HG03097 (cell line): Measurements from ENCODE around the gene HCFC2.
"Not testable (repeated sequence)": the region's sequence is repeated elsewhere in the genome, so short reads cannot be mapped to it uniquely, and the experiment has no call there.

Source experiments
- ATAC-seq: cut with Tn5 transposase; IDR thresholded peaks from one replicate; pipeline ENCODE4 v1.9.1; 2021; ENCODE audit not compliant: unreplicated experiment, low FRiP score

The HCFC2 gene

DNA sequence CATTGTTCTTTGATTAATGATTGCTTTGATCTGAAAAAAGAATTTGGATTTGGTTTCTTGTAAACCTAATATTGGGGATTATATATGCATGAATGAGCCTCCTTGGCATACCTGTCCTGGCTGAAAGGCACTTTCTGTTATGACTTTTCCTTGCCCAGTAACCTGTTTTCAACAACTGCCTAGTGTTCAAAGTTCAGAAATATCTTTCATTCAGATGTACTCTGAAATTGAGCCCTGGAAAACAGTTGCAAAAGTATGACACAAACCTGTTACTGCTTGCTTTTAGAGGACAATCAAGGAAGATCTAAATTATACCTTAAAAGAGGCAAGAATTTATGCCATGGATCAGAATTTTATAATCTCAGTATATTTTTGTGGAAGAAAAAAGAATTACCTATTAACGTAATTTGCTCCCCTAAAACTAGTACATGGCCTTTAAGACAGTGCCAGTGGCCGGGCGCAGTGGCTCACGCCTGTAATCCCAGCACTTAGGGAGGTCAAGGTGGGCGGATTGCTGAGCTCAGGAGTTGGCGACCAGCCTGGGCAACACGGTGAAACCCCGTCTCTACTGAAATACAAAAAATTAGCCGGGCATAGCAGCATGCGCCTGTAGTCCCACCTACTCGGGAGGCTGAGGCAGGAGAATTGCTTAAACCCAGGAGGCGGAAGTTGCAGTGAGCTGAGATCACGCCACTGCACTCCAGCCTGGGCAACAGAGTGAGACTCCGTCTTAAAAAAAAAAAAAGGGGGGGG, 50.7 kb downstream of the HCFC2 start:
- ATAC-seq, result not testable (repeated sequence)

GRCh38 chr12:104115587-104115975, 51.2 kb downstream of the HCFC2 start:
- no peak for ATAC-seq

GRCh38 chr12:104121001-104121400, 56.7 kb downstream of the HCFC2 start:
- no peak for ATAC-seq

DNA sequence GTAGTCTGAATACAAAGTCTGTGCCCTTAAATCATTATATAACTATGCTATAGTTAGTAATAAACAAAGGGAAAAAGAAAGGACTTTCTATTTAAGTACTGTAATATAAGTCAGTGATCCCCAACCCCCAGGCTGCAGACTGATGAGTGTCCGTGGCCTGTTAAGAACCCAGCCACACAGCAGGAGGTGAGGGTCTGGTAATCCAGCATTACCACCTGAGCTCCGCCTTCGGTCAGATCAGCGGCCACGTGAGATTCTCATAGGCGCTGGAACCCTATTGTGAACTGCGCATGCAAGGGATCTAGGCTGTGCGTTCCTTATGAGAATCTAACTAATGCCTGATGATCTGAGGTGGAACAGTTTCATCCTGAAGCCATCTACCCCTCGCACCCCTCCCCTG, 58.0 kb downstream of the HCFC2 start:
- no peak for ATAC-seq

GRCh38 chr12:104126548-104126947, 62.2 kb downstream of the HCFC2 start:
- ATAC-seq, result no peak

DNA sequence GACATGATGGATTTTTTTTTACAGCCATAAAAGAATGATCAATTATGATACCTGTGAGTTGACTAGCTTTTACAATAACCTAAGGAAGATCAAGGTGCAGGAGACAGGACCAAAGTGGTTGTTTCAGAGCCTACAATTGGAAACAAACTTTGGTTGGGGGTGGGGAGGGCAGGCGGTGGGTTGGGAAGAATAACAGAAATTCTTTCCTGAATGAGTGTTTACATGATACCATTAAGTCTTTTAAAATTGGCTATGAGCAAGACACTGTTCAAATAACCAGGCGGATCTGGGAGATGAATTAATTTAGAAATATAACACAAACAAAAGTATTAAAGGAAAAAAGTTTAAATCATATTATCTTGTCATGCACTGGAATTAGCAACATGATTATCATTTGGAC, 66.4 kb downstream of the HCFC2 start:
- ATAC-seq, result no peak

DNA sequence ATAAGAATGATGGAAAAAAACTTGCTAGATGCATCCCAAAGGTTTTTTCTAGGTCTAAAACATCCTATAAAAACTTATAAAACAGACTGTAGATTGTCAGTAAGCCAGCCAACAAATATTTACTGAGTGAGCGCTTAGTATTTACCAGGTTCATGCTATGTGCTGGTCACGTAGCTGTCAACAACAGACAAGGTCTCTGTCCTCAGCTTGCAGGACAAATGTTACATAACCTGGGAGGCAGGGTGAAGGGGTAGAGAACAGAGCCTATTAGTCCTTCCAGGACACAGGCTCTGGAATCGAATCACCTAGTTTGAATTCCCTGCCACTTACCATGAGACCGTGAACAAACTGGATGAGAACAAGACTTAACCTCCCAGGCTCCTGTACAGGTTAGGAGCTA, 67.3 kb downstream of the HCFC2 start:
- no peak for ATAC-seq

GRCh38 chr12:104132351-104132956, 68.1 kb downstream of the HCFC2 start:
- no peak for ATAC-seq

DNA sequence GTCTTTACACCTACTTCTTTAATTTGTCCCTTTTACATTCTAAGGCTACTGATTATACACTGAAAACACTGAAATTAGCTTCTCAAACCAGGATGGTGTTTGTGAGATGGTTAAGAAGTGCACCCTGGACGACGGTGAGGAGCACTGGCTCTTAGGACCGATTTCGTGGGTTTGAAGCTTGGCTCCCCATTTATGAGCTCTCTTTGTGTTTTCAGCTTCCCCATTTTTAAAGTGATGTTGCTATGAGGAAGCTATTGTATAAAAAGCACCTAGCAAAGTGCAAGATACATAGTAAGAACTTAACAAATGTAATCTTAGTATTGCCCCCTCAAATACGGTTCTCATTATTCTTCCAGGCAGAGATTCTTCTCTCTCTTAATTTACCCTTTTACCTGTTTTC, 69.0 kb downstream of the HCFC2 start:
- ATAC-seq, result no peak

GRCh38 chr12:104133866-104134265, 69.5 kb downstream of the HCFC2 start:
- ATAC-seq, result no peak

DNA sequence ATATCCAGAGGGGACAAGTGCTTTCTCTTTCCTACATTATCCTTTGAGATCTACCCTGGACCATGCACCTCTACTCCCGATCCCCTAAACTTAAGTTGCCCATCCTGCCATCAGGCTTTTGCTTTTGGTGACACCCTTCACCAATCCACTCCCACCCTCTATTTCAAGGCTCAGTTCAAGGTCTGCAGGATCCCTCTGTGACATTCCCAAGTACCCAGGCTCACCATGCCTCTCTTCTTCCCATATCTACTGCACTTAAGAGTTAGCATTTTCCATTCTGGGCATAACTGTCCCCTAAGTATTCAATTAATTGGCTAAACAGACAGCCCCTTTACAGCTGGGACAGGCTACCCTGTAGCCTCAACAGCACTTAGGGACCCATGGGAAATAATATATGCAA, 70.6 kb downstream of the HCFC2 start:
- no peak for ATAC-seq

DNA sequence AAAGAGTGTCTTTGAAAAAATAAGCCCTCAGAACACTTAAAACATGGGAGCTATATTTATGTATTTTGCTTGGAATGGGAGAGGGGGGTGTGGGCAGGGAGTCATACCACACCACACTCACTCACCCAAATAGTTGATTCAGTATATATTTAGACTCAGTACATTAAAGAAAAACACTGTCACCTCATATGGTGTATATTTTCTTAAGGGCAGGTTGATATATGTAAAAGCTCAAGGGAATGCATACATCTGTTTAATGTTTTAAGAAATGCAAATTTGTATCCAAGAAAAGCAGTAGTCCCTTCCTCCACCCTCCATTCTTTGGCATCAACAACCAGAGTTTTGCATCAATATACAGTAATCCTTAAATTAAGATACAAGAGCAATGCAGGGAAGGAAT, 72.2 kb downstream of the HCFC2 start:
- no peak for ATAC-seq

DNA sequence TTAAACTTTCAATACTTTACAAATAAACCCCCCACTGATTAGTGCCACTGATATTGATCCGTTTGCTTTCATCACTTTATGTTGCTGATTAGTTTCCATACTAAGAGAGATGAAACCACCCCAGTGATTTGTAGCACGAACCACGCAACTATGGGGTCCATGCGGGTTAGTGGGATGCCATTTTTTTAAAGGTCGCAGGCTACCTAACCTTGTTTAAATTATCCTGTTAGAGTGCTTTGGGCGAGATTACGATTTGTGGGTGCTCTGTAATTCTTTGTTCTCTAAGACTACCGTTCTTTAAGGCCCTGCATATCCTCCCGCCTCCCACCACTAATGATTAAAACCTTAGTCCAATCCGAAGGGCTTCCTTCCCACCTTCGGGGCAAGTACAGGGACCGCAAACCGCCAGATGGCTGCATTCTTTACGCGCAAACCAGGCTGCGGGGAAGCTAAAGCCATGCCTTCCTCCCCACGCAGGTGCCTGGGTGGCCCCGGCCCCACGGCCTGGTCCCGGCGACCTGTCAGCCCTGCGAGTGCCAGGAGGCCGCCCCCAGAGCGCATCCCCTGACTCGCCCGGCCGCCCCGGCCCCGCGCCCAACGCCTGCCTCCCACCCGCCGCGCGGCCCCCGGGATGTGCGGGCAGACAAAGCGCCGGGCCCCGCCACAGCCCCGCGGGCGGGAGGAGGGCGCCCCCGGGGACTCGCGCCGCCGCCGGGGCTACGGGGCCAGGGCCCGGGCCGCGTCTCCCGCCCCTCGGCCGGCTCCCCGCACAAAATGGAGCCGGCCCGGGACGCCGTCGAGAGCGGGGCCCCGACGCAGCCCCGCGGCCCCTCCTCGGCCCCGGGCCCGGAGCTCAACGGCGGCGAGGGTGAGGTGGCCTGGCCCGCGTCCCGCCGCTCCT, 72.9 kb downstream of the HCFC2 start:
- peak; percentile 22 for ATAC-seq

DNA sequence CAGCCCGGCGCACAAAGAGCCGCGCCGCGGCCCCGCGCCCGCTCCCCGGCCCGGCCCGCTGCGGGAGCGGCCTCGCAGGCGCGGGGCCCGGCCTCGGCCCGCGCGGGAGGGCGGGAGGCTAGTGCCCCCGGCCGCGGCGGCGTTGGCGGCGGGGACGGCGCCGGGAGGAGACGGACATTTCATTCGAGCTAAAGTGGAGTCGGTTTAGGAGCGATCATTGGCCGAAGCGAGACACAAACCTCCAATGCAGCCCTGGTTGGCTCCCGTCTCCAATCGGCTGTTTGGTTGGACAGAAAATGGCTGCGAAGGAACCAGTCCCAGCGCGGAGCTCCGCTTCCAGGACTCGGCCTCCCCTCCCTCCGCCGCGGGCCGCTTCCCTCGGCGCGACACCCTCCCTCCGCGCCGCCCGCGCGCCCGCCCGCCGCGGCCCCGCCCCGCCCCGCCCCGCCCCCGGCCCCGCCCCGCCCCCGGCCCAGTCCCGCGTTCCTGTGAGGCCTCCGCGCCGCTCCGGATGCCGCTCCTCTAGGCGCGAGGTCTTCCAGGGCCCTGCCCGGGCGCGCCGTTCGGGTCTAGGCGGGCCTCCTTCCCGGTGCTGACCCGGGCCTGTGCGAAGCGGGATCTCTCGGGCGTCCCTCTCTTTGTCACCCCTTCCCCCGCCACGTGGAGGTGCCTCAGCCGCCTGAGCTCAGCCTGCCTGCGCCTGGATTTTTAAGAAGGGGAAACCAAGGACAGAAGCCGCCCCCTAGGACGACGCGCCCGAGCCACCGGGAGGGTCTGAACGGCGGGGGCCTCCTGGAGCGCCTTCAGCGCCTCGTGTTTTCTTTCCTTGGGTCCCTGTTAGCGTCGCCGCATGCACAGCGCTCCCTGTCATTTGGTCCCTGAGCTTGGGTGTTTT, 73.8 kb downstream of the HCFC2 start, which contains the start of gene NFYB:
NFYB (minus strand) TSS at position 309 of the 895 bp plus-strand sequence. CDS start 2,757 bp downstream, outside the sequence.
- peak; percentile 86 for ATAC-seq

- ATAC-seq, result no peak
Measured at GRCh38 chr12:104138797-104139152, 74.4 kb downstream of the HCFC2 start.

- no peak for ATAC-seq
Measured at GRCh38 chr12:104142543-104142942, 78.2 kb downstream of the HCFC2 start.

DNA sequence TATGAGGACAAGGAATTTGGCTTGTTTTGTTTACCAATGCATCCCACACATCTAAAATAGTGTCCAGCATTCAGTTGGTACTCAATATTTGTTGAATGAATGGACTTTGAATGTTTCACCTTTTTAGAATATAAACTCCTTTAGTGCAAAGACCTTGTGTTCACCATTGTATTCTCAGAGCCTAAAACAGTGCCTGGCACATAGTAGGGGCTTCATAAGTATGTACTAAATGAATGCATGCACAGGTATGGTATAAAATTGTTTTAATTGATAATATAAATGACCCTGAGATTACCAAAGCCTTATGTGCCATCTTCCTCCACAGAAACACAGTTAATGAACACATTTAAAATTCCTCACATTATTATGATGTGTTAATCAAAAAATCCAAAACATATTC, 78.7 kb downstream of the HCFC2 start:
- ATAC-seq, result no peak

- ATAC-seq, result no peak
Measured at GRCh38 chr12:104143918-104144317, 79.6 kb downstream of the HCFC2 start.

GRCh38 chr12:104147346-104147745, 83.0 kb downstream of the HCFC2 start:
- ATAC-seq, result no peak

- ATAC-seq, result no peak
Measured at GRCh38 chr12:104150416-104150815, 86.1 kb downstream of the HCFC2 start.
